Stimulated activated naive CD8-positive, alpha-beta T cell treated with anti-CD3 and anti-CD28 coated beads, Interleukin-15, Interleukin-2, amounts not matched to agents 100 U/mL and 50 U/mL, for 24 hours (primary cell): ENCODE results near the gene FARSA.
A peak's percentile ranks its signal among the peaks of the same experiment; 100 is the strongest.
"Not testable (repeated sequence)": the region's sequence is repeated elsewhere in the genome, so short reads cannot be mapped to it uniquely, and the experiment has no call there.

Source experiments
- ATAC-seq: fragments of 150-1000 bp; cut with Tn5 transposase; one replicate; pipeline ENCODE4 v1.10.0; 2021
- DNase-seq: peaks from one replicate; pipeline ENCODE4 v3.0.0; 2021

The FARSA gene

GRCh38 chr19:12933287-12934072 lies at the start of gene FARSA:
TSS of gene FARSA (minus strand) at chr19:12933711. CDS start at chr19:12933696, 15 bp downstream.
- DNase-seq (peak; percentile 89), ATAC-seq (peak; percentile 77)

- ATAC-seq (no peak), DNase-seq (no peak)
These were observed 49.6 kb upstream of the FARSA start for GRCh38 chr19:12983091-12983490.

GRCh38 chr19:12982648-12983047 lies 49.1 kb upstream of the FARSA start:
- ATAC-seq (no peak), DNase-seq (no peak)

GRCh38 chr19:12979974-12980373 lies 46.5 kb upstream of the FARSA start:
- ATAC-seq (no peak), DNase-seq (no peak)

GRCh38 chr19:12976109-12976508 lies 42.6 kb upstream of the FARSA start:
- ATAC-seq, DNase-seq: not testable (repeated sequence)

- no peak for ATAC-seq
- no peak for DNase-seq
These were observed 41.8 kb upstream of the FARSA start for GRCh38 chr19:12975221-12975741.

GRCh38 chr19:12974301-12975220 lies 41.0 kb upstream of the FARSA start:
- no peak for ATAC-seq
- DNase-seq = no peak

- ATAC-seq = no peak
- DNase-seq = no peak
These were observed 39.7 kb upstream of the FARSA start for GRCh38 chr19:12973236-12973635.

GRCh38 chr19:12970070-12970820 lies 36.7 kb upstream of the FARSA start:
- peak; percentile 19 for ATAC-seq
- no peak for DNase-seq

- DNase-seq = no peak
- ATAC-seq = no peak
These were observed 35.9 kb upstream of the FARSA start, which contains the start of gene DAND5 for GRCh38 chr19:12969292-12969988. TSS of gene DAND5 (plus strand) at chr19:12969576. CDS start at chr19:12969661, 85 bp downstream.

GRCh38 chr19:12967907-12968306 lies 34.4 kb upstream of the FARSA start:
- ATAC-seq (no peak), DNase-seq (no peak)

- DNase-seq (no peak), ATAC-seq (no peak)
These were observed 32.3 kb upstream of the FARSA start for GRCh38 chr19:12965812-12966135.

- peak; percentile 91 for DNase-seq
- peak; percentile 97 for ATAC-seq
These were observed 31.7 kb upstream of the FARSA start for GRCh38 chr19:12965017-12965811.

- ATAC-seq (no peak), DNase-seq (no peak)
These were observed 26.0 kb upstream of the FARSA start for GRCh38 chr19:12959481-12959880.

GRCh38 chr19:12957389-12957952 lies 24.0 kb upstream of the FARSA start:
- DNase-seq, ATAC-seq: not testable (repeated sequence)

GRCh38 chr19:12956446-12957388 lies 23.2 kb upstream of the FARSA start, which contains the start of gene GADD45GIP1:
TSS of gene GADD45GIP1 (minus strand) at chr19:12957223. CDS start at chr19:12957212, 11 bp downstream.
- DNase-seq = peak; percentile 90
- ATAC-seq = peak; percentile 94

- DNase-seq = no peak
- no peak for ATAC-seq
These were observed 22.5 kb upstream of the FARSA start for GRCh38 chr19:12955996-12956395.

- DNase-seq, ATAC-seq: not testable (repeated sequence)
These were observed 22.1 kb upstream of the FARSA start for GRCh38 chr19:12955575-12955974.

GRCh38 chr19:12954612-12954962 lies 21.1 kb upstream of the FARSA start:
- no peak for DNase-seq
- no peak for ATAC-seq
